Measurements from ENCODE around the gene MMP10.

The MMP10 gene

GRCh38 chr11:102780491-102780918 lies at the start of gene MMP10:
MMP10 (minus strand) TSS chr11:102780628; CDS start chr11:102780591, 37 bp downstream.
- peak; percentile 80 for DNase-seq

DNA sequence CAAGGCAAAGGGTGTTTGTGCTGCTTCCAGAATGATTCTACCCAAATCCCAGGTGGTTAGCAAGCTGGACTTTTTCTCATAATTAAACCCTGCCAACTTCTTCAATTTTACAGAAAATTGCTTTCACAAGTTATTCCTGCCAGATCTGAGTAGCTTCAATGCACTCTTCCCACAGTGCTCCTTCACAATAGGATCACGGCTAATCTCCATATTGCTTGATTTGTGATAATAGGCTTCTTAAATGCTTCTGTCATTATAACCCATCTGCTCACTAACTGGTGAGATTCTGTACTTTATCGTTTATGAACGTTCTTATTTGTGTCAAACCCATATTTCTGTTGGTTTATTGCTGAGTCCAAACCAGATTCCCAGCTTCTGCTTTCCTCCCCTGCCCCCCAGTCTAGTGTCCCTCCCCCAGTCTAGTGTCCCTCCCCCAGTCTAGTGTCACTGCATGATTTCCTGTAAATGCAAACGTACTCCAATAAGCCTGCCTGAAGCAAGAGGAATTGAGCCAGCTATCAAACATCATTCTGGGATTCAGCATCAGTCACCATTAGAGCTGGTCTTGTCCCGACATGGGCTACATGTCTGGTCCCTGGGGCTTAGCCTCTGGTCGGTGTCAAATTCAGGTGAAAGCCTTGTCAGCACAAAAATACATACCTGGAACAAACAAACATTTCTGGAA lies 49.0 kb upstream of the MMP10 start:
- peak; percentile 27 for DNase-seq

DNA sequence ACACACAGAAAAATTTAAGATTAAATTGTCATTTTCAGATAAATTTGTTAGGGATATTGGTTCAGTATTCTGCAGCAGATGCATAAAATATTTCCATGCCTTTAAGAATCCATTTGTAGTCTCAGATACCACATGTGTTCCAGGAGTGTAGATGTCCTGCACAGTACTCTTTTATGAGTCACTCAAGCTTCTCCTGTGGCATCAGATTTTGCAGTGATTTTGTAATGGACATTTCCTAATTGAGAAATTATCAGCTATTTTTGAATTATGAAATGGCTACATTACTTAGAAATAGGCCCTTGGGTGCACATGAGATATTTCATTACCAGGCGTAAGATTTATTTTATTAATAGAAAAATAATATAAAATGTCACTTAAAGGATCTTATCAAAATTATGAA lies 44.1 kb upstream of the MMP10 start:
- no peak for DNase-seq

DNA sequence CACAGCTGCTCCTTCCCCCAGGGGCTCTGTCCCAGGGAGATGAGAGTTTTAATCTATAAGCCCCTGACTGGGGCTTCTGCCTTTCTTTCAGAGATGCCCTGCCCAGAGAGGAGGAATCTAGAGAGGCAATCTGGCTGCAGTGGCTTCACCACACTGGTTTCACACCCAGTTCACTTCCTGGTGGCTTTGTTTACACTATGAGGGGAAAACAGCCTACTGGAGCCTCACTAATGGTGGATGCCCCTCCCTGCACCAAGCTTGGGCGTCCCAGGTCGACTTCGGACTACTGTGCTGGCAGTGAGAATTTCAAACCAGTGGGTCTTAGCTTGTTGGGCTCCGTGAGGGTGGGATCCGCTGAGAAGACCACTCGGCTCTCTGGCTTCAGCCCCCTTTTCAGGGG lies 39.1 kb upstream of the MMP10 start:
- DNase-seq: no peak

DNA sequence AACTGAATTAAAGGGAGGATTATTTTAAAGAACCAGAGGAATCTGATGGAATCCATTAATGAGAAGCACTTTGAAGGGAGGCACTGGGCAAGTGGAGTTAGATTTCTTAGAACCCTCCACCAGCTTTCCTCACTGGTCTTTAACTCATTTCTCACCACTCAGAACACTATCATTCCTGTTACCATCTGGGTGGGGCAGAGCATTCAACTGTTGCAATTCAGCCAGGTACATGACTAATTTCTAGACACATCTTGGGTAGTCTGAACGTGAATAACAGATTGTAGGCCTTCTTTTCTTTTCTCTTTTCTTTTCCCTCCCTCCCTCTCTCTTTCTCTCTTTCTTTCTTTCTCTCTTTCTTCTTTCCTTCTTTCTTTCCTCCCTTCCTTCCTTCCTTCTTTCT lies 33.1 kb upstream of the MMP10 start:
- DNase-seq: no peak

- DNase-seq: no peak
Measured at GRCh38 chr11:102812188-102812587, 31.8 kb upstream of the MMP10 start.

DNA sequence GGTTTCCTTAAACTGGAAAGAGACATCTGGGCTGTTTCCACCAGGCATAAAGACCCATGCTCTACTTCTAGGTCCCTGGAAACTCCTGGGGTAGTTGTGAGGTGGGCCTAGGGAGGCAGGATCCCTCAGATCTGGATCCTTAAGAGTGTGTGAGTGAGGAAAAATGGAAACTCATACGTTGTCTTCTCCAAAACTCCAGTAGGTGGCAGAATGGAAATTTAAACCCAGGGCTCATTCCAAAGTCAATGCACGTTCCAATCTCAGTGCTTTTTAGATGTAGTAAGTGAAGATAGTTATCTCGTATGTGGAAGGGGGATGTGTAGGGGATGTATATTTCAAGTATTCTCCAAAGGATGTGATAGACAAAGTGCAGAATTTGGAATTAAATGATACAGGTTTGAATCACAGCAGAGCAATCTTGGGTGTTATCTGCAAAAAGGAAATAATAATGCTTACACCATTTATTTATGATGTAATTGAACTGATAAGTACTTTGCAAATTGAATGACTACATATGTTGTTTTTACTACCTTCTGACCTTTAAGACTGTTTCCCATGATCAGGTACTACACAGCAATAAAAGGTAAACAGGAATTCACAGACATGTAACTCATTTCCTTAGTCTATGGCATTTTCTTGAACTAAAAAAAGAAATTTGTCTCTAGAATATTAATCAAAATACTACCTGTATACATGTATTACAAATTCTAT lies 30.7 kb upstream of the MMP10 start:
- DNase-seq: peak; percentile 52

DNA sequence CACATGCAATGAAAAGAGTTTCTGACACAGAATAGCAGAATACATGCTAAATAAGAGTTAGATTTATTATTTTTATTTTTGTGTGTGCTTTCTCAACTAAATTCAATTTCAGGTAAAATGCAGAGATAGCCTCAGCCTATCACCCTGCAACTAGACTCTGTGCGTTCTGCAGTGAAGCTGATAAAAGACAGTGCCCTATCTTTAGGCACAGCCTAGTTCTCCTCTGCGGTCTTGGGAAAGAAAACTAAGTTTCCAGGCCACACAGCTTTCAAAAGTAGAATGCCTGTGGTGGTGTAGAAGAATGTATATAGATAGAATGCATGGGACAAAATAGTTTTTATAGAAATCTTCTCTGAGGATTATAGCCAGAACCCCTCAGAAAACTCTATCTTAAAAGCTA lies 29.5 kb upstream of the MMP10 start:
- no peak for DNase-seq

DNA sequence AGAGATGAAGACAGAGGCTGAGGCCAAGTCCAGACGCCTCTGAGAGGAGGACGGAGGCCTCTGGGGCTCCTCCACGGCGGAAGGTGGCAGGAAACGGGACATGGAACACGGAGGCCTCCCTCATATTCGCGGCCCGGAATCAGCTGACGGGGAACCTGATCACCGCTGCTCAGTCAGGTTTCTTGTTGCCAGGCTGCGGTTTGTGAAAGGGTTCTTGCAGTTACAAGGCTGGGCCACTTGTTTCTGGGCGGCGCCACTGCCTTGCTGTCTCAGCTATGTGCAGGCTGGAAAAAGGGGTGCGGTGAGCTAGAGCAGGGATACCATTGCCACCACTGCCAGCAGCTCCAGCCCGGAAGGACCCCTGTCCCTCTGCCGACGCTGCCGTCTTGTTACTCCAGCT lies 27.5 kb upstream of the MMP10 start:
- no peak for DNase-seq

DNA sequence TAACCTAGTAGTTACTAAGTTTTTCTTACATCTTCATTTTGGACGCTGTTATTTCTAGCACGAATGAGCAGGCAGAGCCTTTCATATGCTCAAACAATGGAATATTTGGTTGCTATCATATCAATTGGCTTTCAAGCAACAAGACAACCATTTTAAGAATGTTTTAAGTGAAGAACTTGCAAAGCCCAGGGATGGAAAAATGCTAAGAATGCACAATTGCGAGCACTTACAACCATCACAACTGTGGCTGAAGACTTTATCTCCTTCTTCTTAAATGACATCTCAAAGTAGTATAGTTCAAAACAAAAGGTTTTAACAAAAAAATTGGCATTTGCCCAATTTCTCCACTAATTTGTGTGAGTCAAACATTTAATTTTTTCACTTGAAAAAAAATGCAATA lies 25.9 kb upstream of the MMP10 start:
- DNase-seq: peak; percentile 77

- DNase-seq: peak; percentile 97
Measured at GRCh38 chr11:102802341-102802740, 21.9 kb upstream of the MMP10 start.

- no peak for DNase-seq
Measured at GRCh38 chr11:102800767-102801166, 20.3 kb upstream of the MMP10 start.

- DNase-seq: peak; percentile 61
Measured at GRCh38 chr11:102799681-102800340, 19.4 kb upstream of the MMP10 start.

DNA sequence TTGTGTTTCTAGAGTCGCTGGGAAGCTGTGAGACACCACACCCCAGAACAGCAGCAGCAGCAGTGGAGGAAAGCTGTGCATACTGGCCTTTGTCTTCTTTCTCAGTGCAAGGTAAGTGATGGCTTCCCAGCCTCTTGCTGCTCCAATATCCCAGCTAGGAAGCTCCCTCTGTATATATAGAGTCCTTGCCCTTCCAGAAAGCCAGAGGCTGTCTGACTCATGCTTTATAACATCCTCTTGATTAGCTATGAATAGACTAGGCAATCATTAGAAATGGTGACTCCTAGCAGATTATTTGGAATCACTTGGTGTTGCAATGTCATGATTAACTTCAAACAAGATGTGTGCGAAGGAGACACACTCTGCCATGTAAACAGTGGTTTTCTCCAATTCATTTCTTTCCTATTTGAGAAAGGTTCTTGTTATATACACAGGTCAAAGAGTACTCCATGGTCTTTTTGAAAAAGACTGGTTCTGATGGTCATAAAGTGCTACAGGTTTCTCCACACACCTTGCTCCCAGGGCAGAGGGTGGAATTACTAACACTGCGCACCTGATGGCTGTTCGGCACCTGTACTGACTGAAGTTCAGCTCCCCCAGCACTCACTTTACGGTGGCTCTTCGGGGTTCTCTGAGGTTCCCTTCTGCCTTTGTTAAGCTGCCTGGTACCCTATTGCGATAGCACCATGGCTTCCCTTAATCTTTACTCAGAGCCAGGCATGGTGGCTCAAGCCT lies 17.8 kb upstream of the MMP10 start, which contains the start of gene MMP1:
Gene MMP1, minus strand, starts transcription at position 149 of the 735 bp plus-strand sequence. Its CDS starts 68 bp downstream, at position 81.
- peak; percentile 89 for DNase-seq

DNA sequence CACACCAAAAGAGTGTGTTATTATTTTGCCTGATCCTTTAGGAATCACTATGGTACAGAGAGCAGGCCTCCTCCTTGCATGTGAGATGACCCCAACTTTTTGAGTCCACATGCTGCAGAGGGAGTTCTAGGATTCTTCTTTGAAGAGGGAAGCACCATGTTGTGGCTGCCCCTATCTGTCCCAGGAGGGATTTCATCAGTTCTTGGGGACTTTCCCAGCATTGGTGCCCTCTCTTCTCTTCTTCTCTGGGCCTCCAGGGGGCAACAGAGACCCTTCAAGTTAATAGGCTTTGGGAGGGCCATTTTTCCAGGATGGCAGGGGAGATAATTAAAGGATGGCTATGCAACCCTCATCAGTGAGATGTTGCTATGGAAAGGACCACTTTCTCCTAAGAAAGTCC lies 14.0 kb upstream of the MMP10 start:
- peak; percentile 61 for DNase-seq

DNA sequence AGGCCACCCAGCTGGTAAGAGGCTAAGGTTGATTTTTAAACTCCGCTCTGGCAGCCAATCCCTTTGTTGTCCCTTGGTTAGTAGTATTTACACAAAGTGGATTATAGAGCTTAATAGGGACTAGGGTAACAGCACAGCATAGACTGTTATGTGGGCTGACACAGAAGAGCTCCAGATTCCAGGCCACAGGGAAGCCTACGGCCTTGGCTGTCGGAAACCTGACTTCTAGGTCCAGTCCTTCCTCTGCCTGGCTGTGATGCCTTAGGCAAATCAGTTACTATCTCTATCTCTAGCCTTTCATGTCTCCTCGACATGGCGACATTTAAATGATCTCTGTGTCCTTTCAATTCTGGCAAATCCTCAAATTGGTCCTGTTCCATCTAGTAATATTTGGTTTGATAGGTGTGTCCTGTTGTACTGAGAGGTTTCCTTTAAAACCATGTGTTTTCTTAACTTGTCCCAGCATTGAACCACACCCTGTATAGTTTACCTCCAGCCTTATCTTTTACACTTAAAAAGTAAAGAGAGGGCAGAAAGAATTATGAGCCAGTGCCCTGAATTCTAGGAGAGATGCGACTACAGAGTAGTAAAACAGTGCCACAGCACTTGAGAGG lies 13.4 kb upstream of the MMP10 start:
- no peak for DNase-seq

GRCh38 chr11:102792604-102793003 lies 12.2 kb upstream of the MMP10 start:
- no peak for DNase-seq

DNA sequence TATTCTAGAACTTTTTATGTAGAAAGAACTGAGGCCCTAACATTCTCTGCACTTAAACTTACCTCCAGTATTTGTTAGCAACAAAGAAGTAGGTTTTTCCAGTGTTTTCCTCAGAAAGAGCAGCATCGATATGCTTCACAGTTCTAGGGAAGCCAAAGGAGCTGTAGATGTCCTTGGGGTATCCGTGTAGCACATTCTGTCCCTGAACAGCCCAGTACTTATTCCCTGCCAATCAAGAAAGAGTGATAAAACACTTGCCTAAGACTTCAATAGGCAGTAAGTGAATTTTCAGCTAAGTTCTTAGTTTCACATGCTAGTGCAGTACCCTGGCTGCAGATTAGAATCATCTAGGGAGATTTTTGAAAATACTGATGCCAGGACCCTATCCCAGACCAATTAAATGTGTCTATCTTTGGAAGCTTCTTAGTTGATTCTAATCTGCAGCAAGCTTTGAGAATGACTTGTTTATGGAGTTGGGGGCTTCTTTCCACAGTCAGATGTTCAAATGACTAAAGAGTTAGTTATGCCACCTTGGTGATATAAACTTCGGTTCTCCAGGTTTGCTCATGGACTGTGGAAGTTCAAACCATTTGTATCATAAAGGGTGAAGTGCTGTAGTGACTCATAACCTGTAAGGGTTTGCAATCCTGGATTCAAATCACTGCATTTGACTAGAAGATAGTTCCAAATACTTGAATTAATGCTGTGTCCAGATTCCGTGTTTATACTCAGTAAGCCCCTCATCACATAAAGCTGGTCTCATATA lies 11.0 kb upstream of the MMP10 start:
- DNase-seq: peak; percentile 37

- DNase-seq: no peak
Measured at GRCh38 chr11:102788334-102788995, 8.0 kb upstream of the MMP10 start.

DNA sequence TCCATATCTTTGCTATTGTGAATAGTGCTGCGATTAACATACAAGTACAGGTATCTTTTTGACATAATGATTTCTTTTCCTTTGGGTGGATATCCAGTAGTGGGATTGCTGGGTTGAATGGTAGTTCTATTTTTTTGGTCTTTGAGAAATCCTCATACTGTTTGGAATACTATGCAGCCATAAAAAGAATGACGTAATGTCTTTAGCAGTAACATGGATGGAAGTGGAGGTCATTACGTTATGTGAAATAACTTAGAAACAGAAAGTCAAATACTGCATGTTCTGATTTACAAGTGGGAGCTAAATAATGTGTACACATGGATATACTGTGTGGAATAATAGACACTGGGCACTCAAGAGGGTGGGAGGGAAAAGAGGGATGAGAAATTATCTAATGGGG lies 4.0 kb upstream of the MMP10 start:
- DNase-seq: no peak

DNA sequence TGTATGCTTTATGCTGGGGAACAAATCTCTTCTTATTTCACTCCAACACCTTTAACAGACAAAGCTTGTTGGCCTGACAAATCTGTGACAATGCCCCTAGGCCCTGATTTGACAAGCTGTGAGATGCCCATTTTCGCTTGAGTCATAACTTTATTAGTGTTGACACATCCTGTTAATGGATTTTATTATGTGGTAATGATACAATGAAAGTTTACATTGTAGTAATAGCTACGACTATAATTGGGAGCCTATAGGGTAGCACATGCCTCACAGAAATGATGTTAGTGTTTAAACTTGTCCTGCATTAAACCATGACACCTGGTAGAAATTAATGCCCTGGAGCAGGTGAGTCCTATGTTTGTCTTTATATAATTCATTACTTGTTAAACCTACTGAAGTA lies 3.3 kb upstream of the MMP10 start:
- no peak for DNase-seq

All from fibroblast of skin of right biceps (primary cell).